SKM-1 (cell line): ENCODE measurements around the gene PTDSS2.

ENCODE experiments used
- DNase-seq: peaks from one replicate; lab custom pipeline; 2025; ENCODE audit not compliant: unreplicated experiment; lab: John Stamatoyannopoulos, UW

PTDSS2 gene

GRCh38 chr11:447923-448731, 2.0 kb upstream of the PTDSS2 start:
- DNase-seq: peak; percentile 88

GRCh38 chr11:450809-451451, 851 bp downstream of the PTDSS2 start:
- DNase-seq: no peak

GRCh38 chr11:451738-452137, 1.7 kb downstream of the PTDSS2 start:
- no peak for DNase-seq

GRCh38 chr11:452203-452744, 2.2 kb downstream of the PTDSS2 start:
- no peak for DNase-seq

GRCh38 chr11:452916-453527, 2.9 kb downstream of the PTDSS2 start:
- no peak for DNase-seq

- no peak for DNase-seq
Measured at GRCh38 chr11:453564-453963, 3.5 kb downstream of the PTDSS2 start.

- DNase-seq: no peak
Measured at GRCh38 chr11:454043-454442, 4.0 kb downstream of the PTDSS2 start.

- DNase-seq: no peak
Measured at GRCh38 chr11:454801-455565, 4.9 kb downstream of the PTDSS2 start.

- DNase-seq: no peak
Measured at GRCh38 chr11:455566-456147, 5.6 kb downstream of the PTDSS2 start.

GRCh38 chr11:456533-456932, 6.5 kb downstream of the PTDSS2 start:
- DNase-seq: no peak

- DNase-seq: no peak
Measured at GRCh38 chr11:457111-457760, 7.2 kb downstream of the PTDSS2 start.

- no peak for DNase-seq
Measured at GRCh38 chr11:459511-460220, 9.6 kb downstream of the PTDSS2 start.

- no peak for DNase-seq
Measured at GRCh38 chr11:460331-461199, 10.5 kb downstream of the PTDSS2 start.

GRCh38 chr11:461626-462025, 11.5 kb downstream of the PTDSS2 start:
- no peak for DNase-seq

GRCh38 chr11:462107-462890, 12.2 kb downstream of the PTDSS2 start:
- DNase-seq: no peak

- DNase-seq: no peak
Measured at GRCh38 chr11:464316-464715, 14.2 kb downstream of the PTDSS2 start.

GRCh38 chr11:465896-466530, 15.9 kb downstream of the PTDSS2 start:
- DNase-seq: peak; percentile 8
